ENCODE results near the gene FOLH1. TPM values are rescaled to one million over a fixed set of nuclear protein-coding genes. Genes with fewer than 3 reads are reported as not detected.
"Not testable (repeated sequence)": the region's sequence is repeated elsewhere in the genome, so short reads cannot be mapped to it uniquely, and the experiment has no call there.

Gene FOLH1
- total and polyA plus RNA-seq, 2 of the 13 experiments (the other 11 are each of a cell fraction or from before 2014, with no cell fraction given): not detected

GRCh38 chr11:49221112-49221511, 12.7 kb upstream of the FOLH1 start (continued):
- TF ChIP-seq FOXP1 (IDR thresholded peaks at IDR 0.05) (no peak), FOXP1 (CRISPR knock-in tag; IDR thresholded peaks at IDR 0.05) (no peak), ETS1 (CRISPR knock-in tag; IDR thresholded peaks at IDR 0.05) (no peak), FOXP4 (CRISPR knock-in tag; IDR thresholded peaks at IDR 0.05) (no peak), KDM2A (CRISPR knock-in tag; IDR thresholded peaks at IDR 0.05; ENCODE audit: borderline replicate concordance, low read depth) (no peak)

GRCh38 chr11:49213026-49213560, 4.7 kb upstream of the FOLH1 start:
- CTCF ChIA-PET (ENCODE audit: low intra/inter-chr PET ratio, low total read pairs): no interaction called here
- Histone ChIP-seq H3K9ac (ENCODE audit: insufficient read depth, low read depth, low read length) (no peak overlapping the region), H3K4me1 (ENCODE audit: insufficient read depth, low read length) (no peaks in the 10 kb centered on the region), H3K79me2 (ENCODE audit: insufficient read depth, low read length) (no peaks in the 10 kb centered on the region), H3K27me3 (ENCODE audit: control insufficient read depth in 1 of 2, insufficient read depth in 2 of 2, low read length in 2 of 2) (no peaks in the 10 kb centered on the region), H2AFZ (ENCODE audit: low read length) (no peak overlapping the region), H3K9me3 (ENCODE audit: low read length) (no peaks in the 10 kb centered on the region), H3K27ac (ENCODE audit: extremely low read length, insufficient read depth, low read length) (no peak overlapping the region), H4K20me1 (ENCODE audit: insufficient read depth, low read length) (no peaks in the 10 kb centered on the region), H3K4me3 (replicated peaks in 1 of 3; ENCODE audit: insufficient read depth in 1 of 3, low read depth in 2 of 3, low read length in 3 of 3) (no peak overlapping the region), H3K4me2 (ENCODE audit: low read depth, low read length) (no peak overlapping the region), H3K36me3 (replicated peaks in 1 of 2; ENCODE audit: control insufficient read depth in 1 of 2, insufficient read depth in 2 of 2, low read length in 2 of 2) (no peaks in the 10 kb centered on the region)
- TF ChIP-seq ZFAT (CRISPR knock-in tag; conservative IDR thresholded peaks at IDR 0.05): no peak
- ATAC-seq (no peak), DNase-seq (ENCODE audit: low spot score) (no peak), FAIRE-seq (no peak)
- WGBS (ENCODE audit: low lambda C conversion rate): 18% methylated on average over 2 of the region's 2 CpGs
- BruUV-seq (replicated peaks): no TSS peak
- POLR2A ChIA-PET: no interaction called here
- in situ Hi-C loops (cut with HindIII; ENCODE audit: extremely low pct_ligation_motif_present, low pct_unique_long_range_greater_than_20kb) (no loop called here), intact Hi-C loops (cut with micrococcal nuclease; ENCODE audit: unreplicated experiment) (no loop called here)

DNA sequence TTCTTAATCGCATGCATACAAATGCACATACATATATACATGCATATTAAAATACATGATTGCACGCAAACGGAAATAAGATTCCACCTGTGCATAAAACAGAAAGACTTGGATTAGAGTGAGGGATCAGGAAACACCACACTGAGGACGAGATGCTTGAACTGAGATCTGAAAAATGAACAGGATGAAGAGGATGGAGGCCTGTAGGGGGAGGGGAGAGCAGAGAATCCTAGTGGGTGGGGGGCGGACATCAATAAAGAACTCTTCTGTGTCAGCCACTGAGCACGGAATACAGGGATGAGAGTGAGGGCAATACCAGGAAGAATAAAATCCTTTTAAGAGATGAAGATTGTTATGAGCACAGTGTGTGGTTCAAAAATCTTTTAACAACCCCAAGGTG, 1.4 kb downstream of the FOLH1 start:
- H3K4me3 ChIP-seq (replicated peaks in 1 of 3; ENCODE audit: insufficient read depth in 1 of 3, low read depth in 2 of 3, low read length in 3 of 3); H3K36me3 ChIP-seq (replicated peaks in 1 of 2; ENCODE audit: control insufficient read depth in 1 of 2, insufficient read depth in 2 of 2, low read length in 2 of 2); intact Hi-C loops (cut with micrococcal nuclease; ENCODE audit: unreplicated experiment); H2AFZ ChIP-seq (ENCODE audit: low read length); BruUV-seq (replicated peaks); ATAC-seq; CTCF ChIA-PET (ENCODE audit: low intra/inter-chr PET ratio, low total read pairs); DNase-seq (ENCODE audit: low spot score); H3K79me2 ChIP-seq (ENCODE audit: insufficient read depth, low read length); H3K4me1 ChIP-seq (ENCODE audit: insufficient read depth, low read length); POLR2A ChIA-PET; H3K4me2 ChIP-seq (ENCODE audit: low read depth, low read length); H4K20me1 ChIP-seq (ENCODE audit: insufficient read depth, low read length); H3K27ac ChIP-seq (ENCODE audit: extremely low read length, insufficient read depth, low read length); H3K9me3 ChIP-seq (ENCODE audit: low read length); H3K9ac ChIP-seq (ENCODE audit: insufficient read depth, low read depth, low read length); H3K27me3 ChIP-seq (ENCODE audit: control insufficient read depth in 1 of 2, insufficient read depth in 2 of 2, low read length in 2 of 2); in situ Hi-C loops (cut with HindIII; ENCODE audit: extremely low pct_ligation_motif_present, low pct_unique_long_range_greater_than_20kb); FAIRE-seq: not testable (repeated sequence)
- 66% methylated on average over 6 of the region's 6 CpGs for WGBS (ENCODE audit: low lambda C conversion rate)
